Measurements from ENCODE around the gene NFAM1.

The NFAM1 gene

DNA sequence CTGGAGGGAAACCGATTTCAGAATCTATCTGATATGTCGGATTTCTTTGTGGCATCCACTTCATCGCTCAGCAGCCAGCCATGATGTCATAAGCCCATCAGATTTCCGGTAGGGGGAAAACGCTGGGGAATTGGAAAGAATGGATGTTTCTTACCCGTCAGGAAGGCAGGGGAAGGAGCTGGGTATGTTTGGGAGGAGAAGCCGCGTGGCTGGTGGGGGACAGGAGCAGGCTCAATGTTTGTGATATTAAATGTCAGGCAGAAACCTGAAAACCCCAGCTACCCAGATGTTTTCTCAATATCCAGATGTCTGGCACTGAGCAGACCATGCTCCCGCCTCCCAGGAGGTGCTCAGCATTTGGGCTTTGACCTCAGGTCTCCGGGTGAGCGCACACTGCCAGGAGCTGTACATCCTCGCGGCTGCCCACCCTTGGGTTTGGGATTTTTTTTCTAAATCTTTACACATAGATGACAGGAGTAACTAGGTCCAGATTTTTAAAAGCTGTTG is 67.5 kb downstream of the NFAM1 start:
- ChIA-PET CTCF (interaction anchor here (0.6 to 1.5 kb wide), 6 partner anchors 9 to 1024 kb away, joined by 3 to 7 read pairs (median 4); no protein-coding TSS in a partner anchor), POLR2A (interaction anchor here (0.7 kb wide), 1 partner anchor 65 kb away, joined by 4 read pairs; no protein-coding TSS in a partner anchor)
- Histone ChIP-seq H3K4me1 (ENCODE audit: control insufficient read depth, insufficient read depth, low read length) (peaks cover 23% of the 10 kb centered on the region), H3K9me3 (ENCODE audit: control insufficient read depth, insufficient read depth, low read depth, low read length) (no peaks in the 10 kb centered on the region), H3K27ac (ENCODE audit: extremely low read depth, low read depth, low read length) (peak overlapping the region; percentile 63; the same call in 1 of the 2 replicates), H3K4me3 (ENCODE audit: low read depth, low read length) (no peak overlapping the region), H3K36me3 (ENCODE audit: control insufficient read depth in 2 of 2, insufficient read depth in 1 of 2, low read length in 2 of 2) (no peaks in the 10 kb centered on the region)
- TF ChIP-seq ZBTB17 (tag by site-specific recombination; IDR thresholded peaks at IDR 0.05): peak; percentile 51
- TF ChIP-seq, protein P1, sequence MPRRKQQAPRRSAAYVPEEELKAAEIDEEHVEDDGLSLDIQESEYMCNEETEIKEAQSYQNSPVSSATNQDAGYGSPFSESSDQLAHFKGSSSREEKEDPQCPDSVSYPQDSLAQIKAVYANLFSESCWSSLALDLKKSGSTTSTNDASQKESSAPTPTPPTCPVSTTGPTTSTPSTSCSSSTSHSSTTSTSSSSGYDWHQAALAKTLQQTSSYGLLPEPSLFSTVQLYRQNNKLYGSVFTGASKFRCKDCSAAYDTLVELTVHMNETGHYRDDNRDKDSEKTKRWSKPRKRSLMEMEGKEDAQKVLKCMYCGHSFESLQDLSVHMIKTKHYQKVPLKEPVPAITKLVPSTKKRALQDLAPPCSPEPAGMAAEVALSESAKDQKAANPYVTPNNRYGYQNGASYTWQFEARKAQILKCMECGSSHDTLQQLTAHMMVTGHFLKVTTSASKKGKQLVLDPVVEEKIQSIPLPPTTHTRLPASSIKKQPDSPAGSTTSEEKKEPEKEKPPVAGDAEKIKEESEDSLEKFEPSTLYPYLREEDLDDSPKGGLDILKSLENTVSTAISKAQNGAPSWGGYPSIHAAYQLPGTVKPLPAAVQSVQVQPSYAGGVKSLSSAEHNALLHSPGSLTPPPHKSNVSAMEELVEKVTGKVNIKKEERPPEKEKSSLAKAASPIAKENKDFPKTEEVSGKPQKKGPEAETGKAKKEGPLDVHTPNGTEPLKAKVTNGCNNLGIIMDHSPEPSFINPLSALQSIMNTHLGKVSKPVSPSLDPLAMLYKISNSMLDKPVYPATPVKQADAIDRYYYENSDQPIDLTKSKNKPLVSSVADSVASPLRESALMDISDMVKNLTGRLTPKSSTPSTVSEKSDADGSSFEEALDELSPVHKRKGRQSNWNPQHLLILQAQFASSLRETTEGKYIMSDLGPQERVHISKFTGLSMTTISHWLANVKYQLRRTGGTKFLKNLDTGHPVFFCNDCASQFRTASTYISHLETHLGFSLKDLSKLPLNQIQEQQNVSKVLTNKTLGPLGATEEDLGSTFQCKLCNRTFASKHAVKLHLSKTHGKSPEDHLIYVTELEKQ (tag by site-specific recombination; IDR thresholded peaks at IDR 0.05; ENCODE audit: borderline replicate concordance): no peak
- peak; percentile 91 for TF ChIP-seq ZNF629 (tag by site-specific recombination; IDR thresholded peaks at IDR 0.05)
- peak; percentile 54 for TF ChIP-seq ZBTB20 (tag by site-specific recombination; IDR thresholded peaks at IDR 0.05)
- TF ChIP-seq, protein P2, sequence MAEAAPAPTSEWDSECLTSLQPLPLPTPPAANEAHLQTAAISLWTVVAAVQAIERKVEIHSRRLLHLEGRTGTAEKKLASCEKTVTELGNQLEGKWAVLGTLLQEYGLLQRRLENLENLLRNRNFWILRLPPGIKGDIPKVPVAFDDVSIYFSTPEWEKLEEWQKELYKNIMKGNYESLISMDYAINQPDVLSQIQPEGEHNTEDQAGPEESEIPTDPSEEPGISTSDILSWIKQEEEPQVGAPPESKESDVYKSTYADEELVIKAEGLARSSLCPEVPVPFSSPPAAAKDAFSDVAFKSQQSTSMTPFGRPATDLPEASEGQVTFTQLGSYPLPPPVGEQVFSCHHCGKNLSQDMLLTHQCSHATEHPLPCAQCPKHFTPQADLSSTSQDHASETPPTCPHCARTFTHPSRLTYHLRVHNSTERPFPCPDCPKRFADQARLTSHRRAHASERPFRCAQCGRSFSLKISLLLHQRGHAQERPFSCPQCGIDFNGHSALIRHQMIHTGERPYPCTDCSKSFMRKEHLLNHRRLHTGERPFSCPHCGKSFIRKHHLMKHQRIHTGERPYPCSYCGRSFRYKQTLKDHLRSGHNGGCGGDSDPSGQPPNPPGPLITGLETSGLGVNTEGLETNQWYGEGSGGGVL (tag by site-specific recombination; IDR thresholded peaks at IDR 0.05): peak; percentile 70
- TF ChIP-seq ZNF335 (tag by site-specific recombination; conservative IDR thresholded peaks at IDR 0.05): peak; percentile 74
- TF ChIP-seq SCRT1 (tag by site-specific recombination; IDR thresholded peaks at IDR 0.05; ENCODE audit: borderline replicate concordance): no peak
- TF ChIP-seq, protein P3, sequence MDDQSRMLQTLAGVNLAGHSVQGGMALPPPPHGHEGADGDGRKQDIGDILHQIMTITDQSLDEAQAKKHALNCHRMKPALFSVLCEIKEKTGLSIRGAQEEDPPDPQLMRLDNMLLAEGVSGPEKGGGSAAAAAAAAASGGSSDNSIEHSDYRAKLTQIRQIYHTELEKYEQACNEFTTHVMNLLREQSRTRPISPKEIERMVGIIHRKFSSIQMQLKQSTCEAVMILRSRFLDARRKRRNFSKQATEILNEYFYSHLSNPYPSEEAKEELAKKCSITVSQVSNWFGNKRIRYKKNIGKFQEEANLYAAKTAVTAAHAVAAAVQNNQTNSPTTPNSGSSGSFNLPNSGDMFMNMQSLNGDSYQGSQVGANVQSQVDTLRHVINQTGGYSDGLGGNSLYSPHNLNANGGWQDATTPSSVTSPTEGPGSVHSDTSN (CRISPR knock-in tag; IDR thresholded peaks at IDR 0.05): no peak
- no peak for TF ChIP-seq ZNF571 (tag by site-specific recombination; IDR thresholded peaks at IDR 0.05)
- TF ChIP-seq, protein P4, sequence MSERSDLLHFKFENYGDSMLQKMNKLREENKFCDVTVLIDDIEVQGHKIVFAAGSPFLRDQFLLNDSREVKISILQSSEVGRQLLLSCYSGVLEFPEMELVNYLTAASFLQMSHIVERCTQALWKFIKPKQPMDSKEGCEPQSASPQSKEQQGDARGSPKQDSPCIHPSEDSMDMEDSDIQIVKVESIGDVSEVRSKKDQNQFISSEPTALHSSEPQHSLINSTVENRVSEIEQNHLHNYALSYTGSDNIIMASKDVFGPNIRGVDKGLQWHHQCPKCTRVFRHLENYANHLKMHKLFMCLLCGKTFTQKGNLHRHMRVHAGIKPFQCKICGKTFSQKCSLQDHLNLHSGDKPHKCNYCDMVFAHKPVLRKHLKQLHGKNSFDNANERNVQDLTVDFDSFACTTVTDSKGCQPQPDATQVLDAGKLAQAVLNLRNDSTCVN (tag by site-specific recombination; optimal IDR thresholded peaks at IDR 0.05): no peak
- TF ChIP-seq KLF9 (tag by site-specific recombination; IDR thresholded peaks at IDR 0.05; ENCODE audit: low read depth): no peak
- TF ChIP-seq ZBTB21 (tag by site-specific recombination; IDR thresholded peaks at IDR 0.05): peak; percentile 92
- TF ChIP-seq, protein P5, sequence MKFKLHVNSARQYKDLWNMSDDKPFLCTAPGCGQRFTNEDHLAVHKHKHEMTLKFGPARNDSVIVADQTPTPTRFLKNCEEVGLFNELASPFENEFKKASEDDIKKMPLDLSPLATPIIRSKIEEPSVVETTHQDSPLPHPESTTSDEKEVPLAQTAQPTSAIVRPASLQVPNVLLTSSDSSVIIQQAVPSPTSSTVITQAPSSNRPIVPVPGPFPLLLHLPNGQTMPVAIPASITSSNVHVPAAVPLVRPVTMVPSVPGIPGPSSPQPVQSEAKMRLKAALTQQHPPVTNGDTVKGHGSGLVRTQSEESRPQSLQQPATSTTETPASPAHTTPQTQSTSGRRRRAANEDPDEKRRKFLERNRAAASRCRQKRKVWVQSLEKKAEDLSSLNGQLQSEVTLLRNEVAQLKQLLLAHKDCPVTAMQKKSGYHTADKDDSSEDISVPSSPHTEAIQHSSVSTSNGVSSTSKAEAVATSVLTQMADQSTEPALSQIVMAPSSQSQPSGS (tag by site-specific recombination; IDR thresholded peaks at IDR 0.05; ENCODE audit: low read depth): peak; percentile 79
- no peak for TF ChIP-seq ZFP37 (tag by site-specific recombination; IDR thresholded peaks at IDR 0.05)
- peak; percentile 62; the same call in 1 of the 2 replicates for TF ChIP-seq IKZF3 (tag by site-specific recombination; IDR thresholded peaks at IDR 0.05)
- TF ChIP-seq, protein P6, sequence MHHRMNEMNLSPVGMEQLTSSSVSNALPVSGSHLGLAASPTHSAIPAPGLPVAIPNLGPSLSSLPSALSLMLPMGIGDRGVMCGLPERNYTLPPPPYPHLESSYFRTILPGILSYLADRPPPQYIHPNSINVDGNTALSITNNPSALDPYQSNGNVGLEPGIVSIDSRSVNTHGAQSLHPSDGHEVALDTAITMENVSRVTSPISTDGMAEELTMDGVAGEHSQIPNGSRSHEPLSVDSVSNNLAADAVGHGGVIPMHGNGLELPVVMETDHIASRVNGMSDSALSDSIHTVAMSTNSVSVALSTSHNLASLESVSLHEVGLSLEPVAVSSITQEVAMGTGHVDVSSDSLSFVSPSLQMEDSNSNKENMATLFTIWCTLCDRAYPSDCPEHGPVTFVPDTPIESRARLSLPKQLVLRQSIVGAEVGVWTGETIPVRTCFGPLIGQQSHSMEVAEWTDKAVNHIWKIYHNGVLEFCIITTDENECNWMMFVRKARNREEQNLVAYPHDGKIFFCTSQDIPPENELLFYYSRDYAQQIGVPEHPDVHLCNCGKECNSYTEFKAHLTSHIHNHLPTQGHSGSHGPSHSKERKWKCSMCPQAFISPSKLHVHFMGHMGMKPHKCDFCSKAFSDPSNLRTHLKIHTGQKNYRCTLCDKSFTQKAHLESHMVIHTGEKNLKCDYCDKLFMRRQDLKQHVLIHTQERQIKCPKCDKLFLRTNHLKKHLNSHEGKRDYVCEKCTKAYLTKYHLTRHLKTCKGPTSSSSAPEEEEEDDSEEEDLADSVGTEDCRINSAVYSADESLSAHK (tag by site-specific recombination; IDR thresholded peaks at IDR 0.05): peak; percentile 61; the same call in 1 of the 2 replicates
- no peak for TF ChIP-seq SCRT2 (tag by site-specific recombination; IDR thresholded peaks at IDR 0.05)
- TF ChIP-seq, protein P7, sequence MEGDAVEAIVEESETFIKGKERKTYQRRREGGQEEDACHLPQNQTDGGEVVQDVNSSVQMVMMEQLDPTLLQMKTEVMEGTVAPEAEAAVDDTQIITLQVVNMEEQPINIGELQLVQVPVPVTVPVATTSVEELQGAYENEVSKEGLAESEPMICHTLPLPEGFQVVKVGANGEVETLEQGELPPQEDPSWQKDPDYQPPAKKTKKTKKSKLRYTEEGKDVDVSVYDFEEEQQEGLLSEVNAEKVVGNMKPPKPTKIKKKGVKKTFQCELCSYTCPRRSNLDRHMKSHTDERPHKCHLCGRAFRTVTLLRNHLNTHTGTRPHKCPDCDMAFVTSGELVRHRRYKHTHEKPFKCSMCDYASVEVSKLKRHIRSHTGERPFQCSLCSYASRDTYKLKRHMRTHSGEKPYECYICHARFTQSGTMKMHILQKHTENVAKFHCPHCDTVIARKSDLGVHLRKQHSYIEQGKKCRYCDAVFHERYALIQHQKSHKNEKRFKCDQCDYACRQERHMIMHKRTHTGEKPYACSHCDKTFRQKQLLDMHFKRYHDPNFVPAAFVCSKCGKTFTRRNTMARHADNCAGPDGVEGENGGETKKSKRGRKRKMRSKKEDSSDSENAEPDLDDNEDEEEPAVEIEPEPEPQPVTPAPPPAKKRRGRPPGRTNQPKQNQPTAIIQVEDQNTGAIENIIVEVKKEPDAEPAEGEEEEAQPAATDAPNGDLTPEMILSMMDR (tag by site-specific recombination; IDR thresholded peaks at IDR 0.05): no peak
- no peak for TF ChIP-seq KLF8 (tag by site-specific recombination; IDR thresholded peaks at IDR 0.05)
- TF ChIP-seq HOXA7 (CRISPR knock-in tag; IDR thresholded peaks at IDR 0.05; ENCODE audit: borderline replicate concordance): no peak
- 0 out of 2 replicates have a peak, but pooled peaks have one; percentile 15 for TF ChIP-seq GFI1B (tag by site-specific recombination; IDR thresholded peaks at IDR 0.05)
- no peak for TF ChIP-seq YY1 (tag by site-specific recombination; IDR thresholded peaks at IDR 0.05)

Data from HEK293 (cell line).